PC-9 (cell line): Measurements from ENCODE around the gene FAM174B. TPM values are rescaled to one million over a fixed set of nuclear protein-coding genes. Genes with fewer than 3 reads are reported as not detected.

ENCODE experiments used
- BruUV-seq: library from RNA; stranded (reverse); fragments of 400-500 nt; replicated peaks from 2 replicates; lab custom pipeline; 2021; lab: Mats Ljungman, UMichigan
- CTCF ChIA-PET: fragments of 300-600 bp; sonication (Branson Sonifier 250); formaldehyde crosslinking; loops from one replicate; lab custom pipeline; 2022; ENCODE audit warnings: antibody characterized with exemption; lab: Charles Lee
- POLR2A ChIA-PET: fragments of 300-600 bp; sonication (Branson Sonifier 250); formaldehyde crosslinking; loops from one replicate; lab custom pipeline; 2022; ENCODE audit warnings: antibody characterized with exemption; ENCODE audit not compliant: unreplicated experiment; lab: Charles Lee
- DNase-seq, 2 experiments: peaks; one replicate each; pipeline versions ENCODE4 v3.0.0 to v3.0.0-alpha.2; 2015 to 2022; ENCODE audit warnings: mixed read lengths in 1 of 2
- H2AFZ ChIP-seq: fragments of 200-600 bp; sonication (generic); 2 replicates; pipeline ENCODE4 v1.8.1; 2017; ENCODE audit warnings: antibody characterized with exemption
- H3F3A ChIP-seq: fragments of 200-600 bp; sonication (generic); 2 replicates; pipeline ENCODE4 v1.8.1; 2017; ENCODE audit warnings: antibody characterized with exemption, mild to moderate bottlenecking, low read depth; ENCODE audit not compliant: insufficient read depth
- H3K27ac ChIP-seq: fragments of 200-600 bp; sonication (generic); 2 replicates; pipeline ENCODE4 v1.6.1; 2016; ENCODE audit warnings: mixed run types
- H3K27me3 ChIP-seq: fragments of 200-600 bp; sonication (generic); 2 replicates; pipeline ENCODE4 v1.6.1; 2016; ENCODE audit warnings: low read depth, mixed run types; ENCODE audit not compliant: insufficient read depth
- H3K36me3 ChIP-seq: fragments of 200-600 bp; sonication (generic); 2 replicates; pipeline ENCODE4 v1.6.1; 2016; ENCODE audit warnings: low read depth, mixed run types
- H3K4me1 ChIP-seq: fragments of 200-600 bp; sonication (generic); replicated peaks from 2 replicates; pipeline ENCODE4 v1.6.1; 2016; ENCODE audit warnings: mixed run types; ENCODE audit not compliant: insufficient read depth
- H3K4me2 ChIP-seq: fragments of 200-600 bp; sonication (generic); 2 replicates; pipeline ENCODE4 v1.6.1; 2017; ENCODE audit warnings: mixed run types
- H3K4me3 ChIP-seq: fragments of 200-600 bp; sonication (generic); 2 replicates; pipeline ENCODE4 v1.6.1; 2016; ENCODE audit warnings: mixed run types
- H3K79me2 ChIP-seq: fragments of 200-600 bp; sonication (generic); 2 replicates; pipeline ENCODE4 v1.6.1; 2017; ENCODE audit warnings: low read depth, mixed run types
- H3K9me2 ChIP-seq: fragments of 200-600 bp; sonication (generic); 2 replicates; pipeline ENCODE4 v1.8.1; 2017; ENCODE audit warnings: mild to moderate bottlenecking; ENCODE audit not compliant: insufficient read depth
- H3K9me3 ChIP-seq: fragments of 200-600 bp; sonication (generic); 2 replicates; pipeline ENCODE4 v1.8.1; 2016; ENCODE audit warnings: low read depth; ENCODE audit not compliant: insufficient read depth
- H4K20me1 ChIP-seq: fragments of 200-600 bp; sonication (generic); 2 replicates; pipeline ENCODE4 v1.8.1; 2017; ENCODE audit not compliant: insufficient read depth
- EZH2 ChIP-seq: fragments of 200-600 bp; sonication (generic); IDR thresholded peaks from 2 replicates; pipeline ENCODE4 v1.8.0; 2017; ENCODE audit warnings: antibody characterized with exemption, low read depth
- intact Hi-C: fragments of 100-400 bp; cut with micrococcal nuclease; formaldehyde crosslinking; loops from one replicate; pipeline ENCODE4 v1.10.0; 2022; ENCODE audit not compliant: unreplicated experiment
- total RNA-seq: library from RNA; stranded (reverse); gene quantifications from 2 replicates; pipeline ENCODE4 v1.2.3, GENCODE V29; 2021
- TF ChIP-seq, protein P1 (sequence below): fragments of 200-600 bp; sonication (generic); conservative IDR thresholded peaks from 2 replicates; pipeline ENCODE4 v1.6.1; 2017; ENCODE audit warnings: mixed run types, antibody characterized with exemption, mild to moderate bottlenecking, moderate library complexity

The FAM174B gene
- total RNA-seq, 1 experiment from 2014 or later = 90.3 TPM

DNA sequence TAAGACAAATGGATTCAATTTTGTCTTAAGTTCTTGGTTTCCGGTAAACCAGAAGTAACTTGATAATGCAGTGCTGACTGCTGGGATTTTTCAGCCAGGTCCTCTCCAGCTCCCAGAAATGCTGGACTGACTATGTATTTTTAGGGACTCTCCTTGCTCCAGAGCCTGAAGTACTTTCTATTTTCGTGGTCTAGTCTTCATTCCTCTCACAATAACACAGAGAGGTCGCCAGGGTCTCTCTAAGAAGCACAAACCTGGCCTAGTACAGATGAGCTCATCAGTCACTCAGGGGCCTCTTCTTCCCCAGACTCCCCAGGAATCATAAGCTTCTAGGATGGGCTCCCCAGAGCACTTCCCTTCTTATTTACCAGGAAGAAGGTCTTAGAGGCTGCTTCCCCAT is 85.8 kb downstream of the FAM174B start:
- no peak overlapping the region for H3K4me3 ChIP-seq
- ChIA-PET CTCF (no interaction called here), POLR2A (no interaction called here)
- no peaks in the 10 kb centered on the region for H3K9me2 ChIP-seq
- H3K79me2 ChIP-seq = no peaks in the 10 kb centered on the region
- no peak overlapping the region for H2AFZ ChIP-seq
- no peaks in the 10 kb centered on the region for H3F3A ChIP-seq
- H4K20me1 ChIP-seq = no peaks in the 10 kb centered on the region
- H3K27me3 ChIP-seq = peaks cover 12% of the 10 kb centered on the region
- no peak for DNase-seq
- intact Hi-C loops = no loop called here
- TF ChIP-seq, protein P1, sequence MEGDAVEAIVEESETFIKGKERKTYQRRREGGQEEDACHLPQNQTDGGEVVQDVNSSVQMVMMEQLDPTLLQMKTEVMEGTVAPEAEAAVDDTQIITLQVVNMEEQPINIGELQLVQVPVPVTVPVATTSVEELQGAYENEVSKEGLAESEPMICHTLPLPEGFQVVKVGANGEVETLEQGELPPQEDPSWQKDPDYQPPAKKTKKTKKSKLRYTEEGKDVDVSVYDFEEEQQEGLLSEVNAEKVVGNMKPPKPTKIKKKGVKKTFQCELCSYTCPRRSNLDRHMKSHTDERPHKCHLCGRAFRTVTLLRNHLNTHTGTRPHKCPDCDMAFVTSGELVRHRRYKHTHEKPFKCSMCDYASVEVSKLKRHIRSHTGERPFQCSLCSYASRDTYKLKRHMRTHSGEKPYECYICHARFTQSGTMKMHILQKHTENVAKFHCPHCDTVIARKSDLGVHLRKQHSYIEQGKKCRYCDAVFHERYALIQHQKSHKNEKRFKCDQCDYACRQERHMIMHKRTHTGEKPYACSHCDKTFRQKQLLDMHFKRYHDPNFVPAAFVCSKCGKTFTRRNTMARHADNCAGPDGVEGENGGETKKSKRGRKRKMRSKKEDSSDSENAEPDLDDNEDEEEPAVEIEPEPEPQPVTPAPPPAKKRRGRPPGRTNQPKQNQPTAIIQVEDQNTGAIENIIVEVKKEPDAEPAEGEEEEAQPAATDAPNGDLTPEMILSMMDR = no peak
- TF ChIP-seq EZH2 = no peak
- no peak overlapping the region for H3K27ac ChIP-seq
- no TSS peak for BruUV-seq
- no peaks in the 10 kb centered on the region for H3K9me3 ChIP-seq
- no peak overlapping the region for H3K4me2 ChIP-seq
- H3K36me3 ChIP-seq = no peaks in the 10 kb centered on the region
- H3K4me1 ChIP-seq = no peaks in the 10 kb centered on the region

Other genes starting within 250 kb of the FAM174B start
- gene CHD2, start 244.5 kb upstream of the FAM174B start, total RNA-seq = 105 and 120 TPM in 2 replicates